ENCODE measurements around the gene DBF4. TPM values are rescaled to one million over a fixed set of nuclear protein-coding genes. Genes with fewer than 3 reads are reported as not detected.
"Not testable (repeated sequence)": the region's sequence is repeated elsewhere in the genome, so short reads cannot be mapped to it uniquely, and the experiment has no call there.

The DBF4 gene
- total and polyA plus RNA-seq, 2 of the 13 experiments (the other 11 are each of a cell fraction or from before 2014, with no cell fraction given), result 5.0 to 64.4 TPM

- H3K79me2 ChIP-seq (ENCODE audit: insufficient read depth, low read length); POLR2A ChIA-PET; FAIRE-seq; H3K4me1 ChIP-seq (ENCODE audit: insufficient read depth, low read length); H3K27me3 ChIP-seq (ENCODE audit: control insufficient read depth in 1 of 2, insufficient read depth in 2 of 2, low read length in 2 of 2); DNase-seq (ENCODE audit: low spot score); H3K4me2 ChIP-seq (ENCODE audit: low read depth, low read length); H3K9ac ChIP-seq (ENCODE audit: insufficient read depth, low read depth, low read length); BruUV-seq (replicated peaks); ATAC-seq; H3K4me3 ChIP-seq (replicated peaks in 1 of 3; ENCODE audit: insufficient read depth in 1 of 3, low read depth in 2 of 3, low read length in 3 of 3); H3K27ac ChIP-seq (ENCODE audit: extremely low read length, insufficient read depth, low read length); H4K20me1 ChIP-seq (ENCODE audit: insufficient read depth, low read length); H2AFZ ChIP-seq (ENCODE audit: low read length); H3K36me3 ChIP-seq (replicated peaks in 1 of 2; ENCODE audit: control insufficient read depth in 1 of 2, insufficient read depth in 2 of 2, low read length in 2 of 2); CTCF ChIA-PET (ENCODE audit: low intra/inter-chr PET ratio, low total read pairs); in situ Hi-C loops (cut with HindIII; ENCODE audit: extremely low pct_ligation_motif_present, low pct_unique_long_range_greater_than_20kb); intact Hi-C loops (cut with micrococcal nuclease; ENCODE audit: unreplicated experiment); TF ChIP-seq ATF7 (CRISPR knock-in tag; IDR thresholded peaks at IDR 0.05): not testable (repeated sequence)
- TF ChIP-seq ATF7 (IDR thresholded peaks at IDR 0.05), result peak; percentile 40; the same call in 1 of the 2 replicates
- WGBS (ENCODE audit: low lambda C conversion rate), result 36% methylated on average over 1 of the region's 1 CpG
- peaks cover 11% of the 10 kb centered on the region for H3K9me3 ChIP-seq (ENCODE audit: low read length)
These were observed 47.9 kb upstream of the DBF4 start for GRCh38 chr7:87828383-87828782.

- Histone ChIP-seq H3K79me2 (ENCODE audit: insufficient read depth, low read length) (no peaks in the 10 kb centered on the region), H3K4me3 (replicated peaks in 1 of 3; ENCODE audit: insufficient read depth in 1 of 3, low read depth in 2 of 3, low read length in 3 of 3) (no peak overlapping the region), H3K9me3 (ENCODE audit: low read length) (no peaks in the 10 kb centered on the region; the same call in 1 of the 2 replicates), H3K27me3 (ENCODE audit: control insufficient read depth in 1 of 2, insufficient read depth in 2 of 2, low read length in 2 of 2) (no peaks in the 10 kb centered on the region), H3K4me2 (ENCODE audit: low read depth, low read length) (no peak overlapping the region), H4K20me1 (ENCODE audit: insufficient read depth, low read length) (no peaks in the 10 kb centered on the region), H2AFZ (ENCODE audit: low read length) (no peak overlapping the region), H3K27ac (ENCODE audit: extremely low read length, insufficient read depth, low read length) (no peak overlapping the region), H3K36me3 (replicated peaks in 1 of 2; ENCODE audit: control insufficient read depth in 1 of 2, insufficient read depth in 2 of 2, low read length in 2 of 2) (no peaks in the 10 kb centered on the region), H3K4me1 (ENCODE audit: insufficient read depth, low read length) (no peaks in the 10 kb centered on the region), H3K9ac (ENCODE audit: insufficient read depth, low read depth, low read length) (no peak overlapping the region)
- BruUV-seq (replicated peaks), result no TSS peak
- in situ Hi-C loops (cut with HindIII; ENCODE audit: extremely low pct_ligation_motif_present, low pct_unique_long_range_greater_than_20kb) (no loop called here), intact Hi-C loops (cut with micrococcal nuclease; ENCODE audit: unreplicated experiment) (no loop called here)
- no peak for FAIRE-seq
- 100% methylated on average over 1 of the region's 1 CpG for WGBS (ENCODE audit: low lambda C conversion rate)
- ATAC-seq, result no peak
- ChIA-PET CTCF (ENCODE audit: low intra/inter-chr PET ratio, low total read pairs) (no interaction called here), POLR2A (no interaction called here)
- DNase-seq (ENCODE audit: low spot score), result no peak
- TF ChIP-seq ZNF33A (CRISPR knock-in tag; IDR thresholded peaks at IDR 0.05; ENCODE audit: borderline replicate concordance) (no peak), ZFP82 (CRISPR knock-in tag; IDR thresholded peaks at IDR 0.05; ENCODE audit: borderline replicate concordance) (no peak), SKI (IDR thresholded peaks at IDR 0.05; ENCODE audit: partially characterized antibody) (no peak), SMAD1 (CRISPR knock-in tag; IDR thresholded peaks at IDR 0.05; ENCODE audit: borderline replicate concordance, low read depth) (no peak), KDM4B (CRISPR knock-in tag; IDR thresholded peaks at IDR 0.05) (no peak), ZNF282 (IDR thresholded peaks at IDR 0.05; ENCODE audit: partially characterized antibody) (no peak), DNMT1 (CRISPR knock-in tag; IDR thresholded peaks at IDR 0.05) (no peak), ELF1 (CRISPR knock-in tag; IDR thresholded peaks at IDR 0.05) (no peak), ZSCAN5A (CRISPR knock-in tag; IDR thresholded peaks at IDR 0.05; ENCODE audit: borderline replicate concordance) (no peak), TCF7 (IDR thresholded peaks at IDR 0.05; ENCODE audit: low read depth) (no peak), TBX3 (IDR thresholded peaks at IDR 0.05; ENCODE audit: borderline replicate concordance) (no peak), ZNF574 (CRISPR knock-in tag; IDR thresholded peaks at IDR 0.05) (no peak), ZNF784 (CRISPR knock-in tag; IDR thresholded peaks at IDR 0.05; ENCODE audit: borderline replicate concordance) (no peak)
These were observed 45.2 kb upstream of the DBF4 start for GRCh38 chr7:87831097-87831496.
